Measurements from ENCODE around the gene PTGIR. TPM values are rescaled to one million over a fixed set of nuclear protein-coding genes. Genes with fewer than 3 reads are reported as not detected.

The PTGIR gene, protein sequence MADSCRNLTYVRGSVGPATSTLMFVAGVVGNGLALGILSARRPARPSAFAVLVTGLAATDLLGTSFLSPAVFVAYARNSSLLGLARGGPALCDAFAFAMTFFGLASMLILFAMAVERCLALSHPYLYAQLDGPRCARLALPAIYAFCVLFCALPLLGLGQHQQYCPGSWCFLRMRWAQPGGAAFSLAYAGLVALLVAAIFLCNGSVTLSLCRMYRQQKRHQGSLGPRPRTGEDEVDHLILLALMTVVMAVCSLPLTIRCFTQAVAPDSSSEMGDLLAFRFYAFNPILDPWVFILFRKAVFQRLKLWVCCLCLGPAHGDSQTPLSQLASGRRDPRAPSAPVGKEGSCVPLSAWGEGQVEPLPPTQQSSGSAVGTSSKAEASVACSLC
- total RNA-seq (2014; rRNA removed; shearing (Covaris generic)) = 0.14 and 0.18 TPM in 2 replicates

DNA sequence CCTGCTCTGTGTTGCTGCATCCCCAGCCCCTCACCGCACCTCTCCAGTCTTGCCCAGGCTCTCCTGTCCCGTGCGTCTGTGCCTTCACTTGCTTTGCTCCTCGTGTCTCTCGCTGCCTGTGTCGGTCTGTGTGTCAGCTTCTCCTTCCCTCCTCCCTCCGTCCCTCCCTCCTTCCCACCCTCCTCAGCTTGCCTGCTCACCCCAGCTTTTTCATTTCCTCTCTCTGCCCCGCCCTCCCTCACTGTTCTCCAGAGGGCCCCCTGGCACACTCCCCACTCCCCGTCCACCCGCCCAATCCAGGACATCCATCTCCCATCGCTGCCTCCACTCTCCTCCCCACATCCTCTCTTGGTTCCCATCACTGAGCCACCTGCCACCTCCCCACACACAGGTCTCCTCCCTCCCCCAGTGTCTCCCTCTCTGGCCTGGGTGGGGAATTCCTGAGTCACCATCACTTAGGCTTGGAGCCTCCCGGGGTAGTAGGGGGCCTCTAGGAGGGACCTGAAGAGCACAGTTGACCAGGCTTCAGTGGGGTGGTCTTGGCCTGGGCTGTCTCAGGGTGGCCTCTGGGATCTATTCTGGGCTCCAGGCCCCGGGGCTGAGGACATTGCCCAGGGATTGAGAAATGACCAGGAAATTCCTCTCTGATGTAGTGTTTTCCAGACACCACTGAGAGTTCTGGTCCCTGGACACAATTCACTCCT lies at the start of gene PTGIR:
PTGIR (minus strand) TSS at position 132 of the 704 bp plus-strand sequence. CDS start 864 bp downstream, outside the sequence.
- H3K4me3 ChIP-seq (ENCODE audit: insufficient read depth, low read depth, low read length) = no peak within 1 kb of the TSS
- no peaks in the 10 kb centered on the region for H3K36me3 ChIP-seq (replicated peaks; ENCODE audit: control insufficient read depth, insufficient read depth, low read length)
- DNase-seq = peak; percentile 79
- H3K27me3 ChIP-seq (ENCODE audit: control insufficient read depth, insufficient read depth, low read length) = no peaks in the 10 kb centered on the region

DNA sequence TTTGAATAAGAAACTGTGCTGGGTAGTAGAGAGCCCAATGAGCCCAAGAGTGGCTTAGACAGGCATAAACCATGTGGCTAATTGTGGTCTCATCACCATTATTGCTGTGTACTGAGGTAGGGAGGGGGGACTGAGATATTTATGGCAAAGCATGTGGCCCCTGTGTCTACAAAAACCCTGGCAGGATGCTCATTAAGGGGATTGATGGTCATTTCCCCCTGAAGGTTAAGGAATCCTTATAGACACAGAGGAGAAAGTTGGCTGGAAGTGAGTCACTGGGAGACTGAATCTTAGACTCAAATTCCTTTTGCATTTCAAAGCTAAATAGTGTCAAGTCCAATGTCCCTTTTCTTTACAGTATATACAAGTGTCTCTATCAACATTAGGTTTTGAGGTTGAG lies 45.9 kb upstream of the PTGIR start:
- no peaks in the 10 kb centered on the region for H3K27me3 ChIP-seq (ENCODE audit: control insufficient read depth, insufficient read depth, low read length)
- H3K4me3 ChIP-seq (ENCODE audit: insufficient read depth, low read depth, low read length) = no peak overlapping the region
- DNase-seq = no peak
- H3K36me3 ChIP-seq (replicated peaks; ENCODE audit: control insufficient read depth, insufficient read depth, low read length) = peaks cover 13% of the 10 kb centered on the region

DNA sequence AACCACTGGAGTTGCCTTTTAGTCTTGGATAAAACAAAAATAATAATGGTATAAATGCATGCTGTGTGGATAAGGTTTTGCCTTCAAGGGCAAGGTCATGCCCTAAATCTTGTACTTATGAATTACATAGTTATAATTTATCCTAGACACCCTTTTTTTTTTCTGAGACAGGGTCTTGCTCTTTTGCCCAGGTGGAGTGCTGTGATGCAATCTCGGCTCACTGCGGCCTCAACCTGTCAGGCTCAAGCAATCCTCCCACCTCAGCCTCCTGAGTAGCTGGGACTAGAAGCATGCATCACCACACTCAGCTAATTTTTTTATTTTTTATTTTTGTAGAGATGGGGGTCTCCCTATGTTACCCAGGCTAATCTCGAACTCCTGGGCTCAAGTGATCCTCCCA lies 43.8 kb upstream of the PTGIR start:
- peaks cover 3% of the 10 kb centered on the region for H3K36me3 ChIP-seq (replicated peaks; ENCODE audit: control insufficient read depth, insufficient read depth, low read length)
- H3K27me3 ChIP-seq (ENCODE audit: control insufficient read depth, insufficient read depth, low read length) = no peaks in the 10 kb centered on the region; the same call in 1 of the 2 replicates
- DNase-seq = no peak
- H3K4me3 ChIP-seq (ENCODE audit: insufficient read depth, low read depth, low read length) = no peak overlapping the region

DNA sequence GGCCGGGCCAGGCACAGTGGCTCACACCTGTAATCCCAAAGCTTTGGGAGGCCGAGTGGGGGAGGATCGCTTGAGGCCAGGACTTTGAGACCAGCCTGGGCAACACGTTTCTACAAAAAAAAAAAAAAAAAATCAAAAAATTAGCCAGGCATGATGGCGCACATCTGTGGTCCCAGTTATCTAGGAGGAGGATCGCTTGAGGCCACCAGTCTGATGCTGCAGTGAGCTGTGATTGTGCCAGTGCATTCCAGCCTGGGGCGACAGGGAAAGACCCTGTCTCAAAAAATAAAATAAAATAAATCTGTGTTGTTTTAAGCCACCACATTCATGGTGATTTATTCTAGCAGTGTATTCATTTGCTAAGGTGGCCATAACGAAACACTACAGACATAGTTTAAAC lies 40.2 kb upstream of the PTGIR start:
- H3K27me3 ChIP-seq (ENCODE audit: control insufficient read depth, insufficient read depth, low read length) = peaks cover 7% of the 10 kb centered on the region; the same call in 1 of the 2 replicates
- H3K4me3 ChIP-seq (ENCODE audit: insufficient read depth, low read depth, low read length) = no peak overlapping the region
- no peak for DNase-seq
- H3K36me3 ChIP-seq (replicated peaks; ENCODE audit: control insufficient read depth, insufficient read depth, low read length) = no peaks in the 10 kb centered on the region

DNA sequence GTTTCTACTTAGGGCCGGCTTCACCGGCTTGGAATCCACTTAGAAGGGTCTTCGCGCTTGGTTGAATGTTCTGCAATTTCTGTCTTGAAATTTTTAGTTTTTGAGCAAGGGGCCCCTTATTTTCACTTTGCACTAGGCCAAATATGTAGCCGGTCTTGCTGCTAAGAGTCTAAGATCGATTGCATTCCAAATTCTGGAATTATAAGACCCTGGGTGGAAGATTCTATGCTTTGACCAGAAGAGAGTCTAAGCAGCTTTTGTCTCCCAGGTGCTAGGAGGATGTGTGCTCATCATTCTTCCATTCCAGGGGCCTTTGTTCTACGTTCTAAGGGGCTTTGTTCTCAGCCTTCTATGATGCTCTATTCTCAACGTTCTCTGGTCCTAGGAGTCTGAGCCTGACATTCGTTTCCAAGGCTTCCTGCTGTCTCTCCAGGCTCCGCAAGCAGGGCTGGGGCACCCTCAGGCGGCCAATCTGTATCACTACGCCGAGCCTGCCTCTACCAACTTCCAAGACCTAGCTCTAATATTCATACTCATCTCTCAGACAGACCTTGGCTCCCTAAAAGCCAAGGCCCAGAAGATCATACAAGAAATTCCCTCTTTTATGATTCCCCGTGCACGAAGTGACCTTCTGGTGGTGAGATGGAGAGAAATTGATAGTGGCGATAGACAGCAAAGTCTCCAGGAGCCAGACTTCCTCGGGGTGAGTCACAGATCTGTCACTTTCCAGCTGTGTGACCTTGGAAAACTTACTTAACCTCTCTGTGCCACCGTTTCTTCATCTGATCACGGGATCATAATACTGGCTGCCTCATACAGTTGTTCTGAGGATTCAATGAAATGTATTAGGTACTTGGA lies 37.1 kb upstream of the PTGIR start:
- DNase-seq = peak; percentile 80
- H3K27me3 ChIP-seq (ENCODE audit: control insufficient read depth, insufficient read depth, low read length) = peaks cover 23% of the 10 kb centered on the region
- H3K4me3 ChIP-seq (ENCODE audit: insufficient read depth, low read depth, low read length) = peak overlapping the region; percentile 16; the same call in 1 of the 2 replicates
- no peaks in the 10 kb centered on the region for H3K36me3 ChIP-seq (replicated peaks; ENCODE audit: control insufficient read depth, insufficient read depth, low read length)

DNA sequence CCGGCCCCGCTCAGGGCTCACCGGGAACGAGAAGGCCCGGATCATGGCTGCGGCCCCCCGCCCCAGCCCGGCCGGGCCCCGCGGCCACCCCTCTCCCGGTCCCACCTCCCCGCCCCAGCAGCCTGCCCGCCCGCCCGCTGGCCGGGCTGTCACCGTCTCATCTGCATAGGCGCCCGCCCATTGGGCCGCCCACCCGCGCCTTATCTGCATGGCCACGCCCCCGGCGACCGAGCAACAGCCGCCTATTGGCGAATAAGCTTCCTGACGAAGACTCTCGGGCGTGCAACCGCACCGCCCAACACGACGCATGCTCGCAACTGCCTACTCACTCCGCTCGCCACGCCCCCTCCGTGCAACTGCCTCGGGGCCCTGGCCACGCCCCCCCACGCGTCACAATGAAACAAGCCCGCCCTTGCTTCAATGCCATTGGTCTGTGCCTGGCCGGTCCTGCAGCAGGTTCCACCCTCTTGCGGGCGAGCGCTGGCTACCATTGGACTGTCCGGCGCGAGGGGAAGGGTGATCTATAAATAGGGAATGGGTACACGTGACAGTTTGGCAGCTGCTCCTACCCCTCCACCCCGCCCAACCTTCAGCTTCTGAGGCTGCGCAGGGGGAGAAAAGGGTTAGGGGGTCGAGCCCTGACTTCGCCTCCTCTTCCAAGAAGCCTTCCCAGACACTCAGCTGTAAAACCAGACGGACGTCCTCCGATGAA lies 36.3 kb upstream of the PTGIR start, which contains the start of gene DACT3:
DACT3 (minus strand) TSS at position 163 of the 712 bp plus-strand sequence; CDS start at position 45, 118 bp downstream.
- peak; percentile 99 for DNase-seq
- no peaks in the 10 kb centered on the region for H3K36me3 ChIP-seq (replicated peaks; ENCODE audit: control insufficient read depth, insufficient read depth, low read length)
- peaks cover 23% of the 10 kb centered on the region for H3K27me3 ChIP-seq (ENCODE audit: control insufficient read depth, insufficient read depth, low read length)
- peak within 1 kb of the TSS; percentile 58 for H3K4me3 ChIP-seq (ENCODE audit: insufficient read depth, low read depth, low read length)

DNA sequence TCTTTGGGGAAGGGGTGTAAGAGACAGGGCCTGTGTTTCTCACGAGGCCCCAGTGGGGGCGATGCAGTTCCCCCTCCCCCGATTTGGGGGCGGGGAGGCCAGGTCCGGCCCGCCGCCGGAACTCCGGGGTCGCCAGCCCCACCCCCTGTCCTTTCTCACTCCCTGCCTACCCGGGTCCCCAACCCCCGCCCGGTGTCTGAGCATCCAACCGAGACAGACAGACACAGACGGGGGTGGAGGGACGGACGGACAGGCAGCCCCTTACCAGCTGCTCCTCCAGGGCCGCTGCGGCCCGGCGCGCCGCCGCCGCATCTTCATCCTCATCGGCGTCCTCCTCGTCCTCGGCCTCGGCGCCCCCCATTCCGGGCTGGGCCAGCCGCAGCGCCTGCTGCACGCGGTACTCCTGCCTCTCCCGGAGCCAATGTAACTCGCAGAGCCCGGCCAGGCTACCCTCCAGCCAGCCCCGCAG lies 35.7 kb upstream of the PTGIR start:
- Histone ChIP-seq H3K36me3 (replicated peaks; ENCODE audit: control insufficient read depth, insufficient read depth, low read length) (no peaks in the 10 kb centered on the region), H3K4me3 (ENCODE audit: insufficient read depth, low read depth, low read length) (peak overlapping the region; percentile 58), H3K27me3 (ENCODE audit: control insufficient read depth, insufficient read depth, low read length) (peaks cover 23% of the 10 kb centered on the region)
- peak; percentile 79 for DNase-seq

DNA sequence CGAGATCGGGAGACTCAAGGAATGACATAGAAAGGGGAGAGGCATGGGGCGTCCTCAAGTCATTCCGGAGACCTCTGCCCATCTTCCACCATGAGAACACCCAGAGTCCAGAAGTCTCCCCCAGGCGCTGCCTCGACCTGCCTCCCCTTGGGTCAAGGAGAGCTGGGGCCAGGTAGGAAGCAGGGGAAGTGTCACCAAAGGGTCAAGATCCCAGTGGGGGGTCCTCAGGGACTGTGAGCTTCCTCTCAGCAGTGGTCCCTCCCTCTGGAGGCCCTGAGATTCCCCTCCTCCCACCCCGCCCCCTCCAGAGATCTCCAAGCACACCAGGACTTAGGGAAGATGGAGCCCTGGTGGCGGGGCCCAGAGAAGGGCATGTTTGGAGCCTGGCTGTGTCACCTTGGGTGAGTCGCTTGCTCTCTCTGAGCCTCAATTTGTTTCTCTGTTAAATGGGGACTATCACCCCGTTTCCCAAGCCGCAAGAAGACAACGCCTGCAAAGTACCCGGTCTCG lies 35.2 kb upstream of the PTGIR start:
- Histone ChIP-seq H3K4me3 (ENCODE audit: insufficient read depth, low read depth, low read length) (peak overlapping the region; percentile 58; the same call in 1 of the 2 replicates), H3K27me3 (ENCODE audit: control insufficient read depth, insufficient read depth, low read length) (peaks cover 23% of the 10 kb centered on the region), H3K36me3 (replicated peaks; ENCODE audit: control insufficient read depth, insufficient read depth, low read length) (no peaks in the 10 kb centered on the region)
- peak; percentile 77 for DNase-seq

DNA sequence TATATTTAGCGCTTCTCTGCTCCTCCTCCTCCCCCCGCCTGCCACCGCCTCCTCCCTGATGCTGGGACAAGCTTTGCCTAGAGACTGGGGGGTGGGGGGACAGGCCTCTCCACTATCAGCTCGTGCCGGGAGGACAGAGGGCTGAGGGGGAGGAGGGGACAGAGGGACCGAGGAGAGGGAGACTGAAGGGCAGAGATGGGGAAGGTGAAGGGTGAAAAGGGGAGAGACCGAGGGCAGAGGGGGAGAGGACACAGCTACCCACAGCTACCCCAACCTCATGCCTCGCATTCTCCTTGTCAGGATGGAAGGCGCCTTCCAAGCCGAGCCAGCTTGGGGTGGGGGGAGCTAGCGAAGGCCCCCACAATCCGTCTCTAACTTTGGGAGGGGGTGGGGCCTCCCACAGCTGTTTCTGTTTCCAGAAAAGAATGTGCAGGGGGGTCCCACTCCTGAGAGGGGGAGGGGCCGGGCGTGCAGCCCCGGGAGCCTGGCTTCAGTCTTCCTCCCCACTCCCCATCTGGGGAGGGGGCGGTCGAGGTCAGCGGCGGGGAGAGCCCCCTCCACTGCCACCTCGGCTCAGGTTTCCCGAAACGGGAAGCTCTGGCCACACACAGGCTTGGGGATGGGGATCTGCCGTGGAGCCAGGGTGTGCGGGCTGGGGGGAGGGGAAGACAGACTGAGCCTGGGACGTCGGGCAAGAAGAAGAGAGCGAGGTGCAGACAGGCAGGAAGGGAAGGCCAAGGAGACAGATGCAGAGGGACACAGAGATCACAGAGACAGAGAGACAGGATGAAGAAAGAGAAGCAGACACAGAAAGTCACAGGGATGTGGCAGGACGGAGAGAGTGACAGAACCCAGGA lies 34.5 kb upstream of the PTGIR start:
- peak overlapping the region; percentile 58; the same call in 1 of the 2 replicates for H3K4me3 ChIP-seq (ENCODE audit: insufficient read depth, low read depth, low read length)
- no peaks in the 10 kb centered on the region for H3K36me3 ChIP-seq (replicated peaks; ENCODE audit: control insufficient read depth, insufficient read depth, low read length)
- peaks cover 23% of the 10 kb centered on the region for H3K27me3 ChIP-seq (ENCODE audit: control insufficient read depth, insufficient read depth, low read length)
- peak; percentile 88 for DNase-seq

DNA sequence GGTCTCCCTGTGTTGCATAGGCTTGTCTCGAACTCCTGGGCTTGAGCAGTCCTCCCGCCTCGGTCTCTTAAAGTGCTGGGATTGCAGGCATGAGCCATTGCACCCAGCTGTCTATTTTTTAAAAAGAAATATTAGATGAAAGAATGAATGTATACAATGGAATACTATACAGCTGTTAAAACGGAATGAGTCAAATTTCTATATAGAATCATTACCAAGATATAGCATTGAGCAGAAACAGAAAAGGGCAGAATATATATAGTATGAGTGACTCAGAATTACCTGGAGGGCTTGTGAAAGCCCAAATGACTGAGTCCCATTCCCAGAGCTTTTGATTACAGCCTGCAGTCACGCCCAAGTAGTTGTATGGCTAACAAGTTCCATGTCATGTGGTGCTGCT lies 31.7 kb upstream of the PTGIR start:
- DNase-seq = no peak
- H3K36me3 ChIP-seq (replicated peaks; ENCODE audit: control insufficient read depth, insufficient read depth, low read length) = no peaks in the 10 kb centered on the region
- no peak overlapping the region for H3K4me3 ChIP-seq (ENCODE audit: insufficient read depth, low read depth, low read length)
- H3K27me3 ChIP-seq (ENCODE audit: control insufficient read depth, insufficient read depth, low read length) = peaks cover 31% of the 10 kb centered on the region

DNA sequence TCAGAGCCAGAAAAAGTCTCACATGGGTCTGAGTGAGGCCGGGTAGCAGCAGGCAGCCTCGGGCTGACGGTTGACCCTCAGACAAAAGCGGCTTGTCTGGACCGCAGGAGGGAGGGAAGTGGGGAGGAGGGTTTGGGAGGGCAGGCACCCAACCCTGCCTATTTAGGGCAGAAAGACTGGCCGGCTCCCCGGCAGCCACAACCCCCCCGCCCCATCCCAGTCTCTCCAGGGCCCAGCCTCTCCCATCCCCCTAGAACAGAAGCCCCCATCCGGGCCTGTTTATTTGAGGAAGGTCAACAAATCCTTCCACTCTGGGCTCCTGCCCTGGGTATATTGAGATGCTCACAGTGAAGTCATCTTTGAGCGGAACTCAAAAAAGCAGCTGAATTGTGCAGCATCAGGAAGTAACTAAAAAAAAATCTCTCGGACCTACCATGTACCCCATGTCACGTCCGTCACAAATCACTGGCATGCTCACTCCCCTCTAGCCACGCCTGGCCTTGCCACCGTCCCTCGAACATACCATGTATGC lies 29.8 kb upstream of the PTGIR start:
- H3K27me3 ChIP-seq (ENCODE audit: control insufficient read depth, insufficient read depth, low read length) = peaks cover 32% of the 10 kb centered on the region
- no peak overlapping the region for H3K4me3 ChIP-seq (ENCODE audit: insufficient read depth, low read depth, low read length)

DNA sequence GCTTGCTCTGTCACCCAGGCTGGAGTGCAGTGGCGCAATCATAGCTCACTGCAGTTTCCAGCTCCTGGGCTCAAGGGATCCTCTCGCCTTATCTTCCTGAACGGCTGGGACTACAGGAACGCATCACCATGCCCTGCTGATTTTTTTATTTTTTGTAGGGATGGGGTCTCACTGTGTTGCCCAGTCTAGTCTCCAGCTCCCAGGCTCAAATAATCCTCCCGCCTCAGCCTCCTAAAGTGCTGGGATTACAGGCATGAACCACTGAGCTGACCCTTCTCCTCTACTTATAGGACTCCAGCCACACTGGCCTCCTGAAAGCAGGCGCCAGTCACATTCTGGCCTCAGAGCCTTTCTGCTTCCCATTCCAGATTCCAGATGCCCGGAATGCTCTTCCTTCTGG lies 25.6 kb upstream of the PTGIR start:
- no peak overlapping the region for H3K4me3 ChIP-seq (ENCODE audit: insufficient read depth, low read depth, low read length)
- no peaks in the 10 kb centered on the region for H3K36me3 ChIP-seq (replicated peaks; ENCODE audit: control insufficient read depth, insufficient read depth, low read length)
- H3K27me3 ChIP-seq (ENCODE audit: control insufficient read depth, insufficient read depth, low read length) = peaks cover 59% of the 10 kb centered on the region
- no peak for DNase-seq

More for the DNA sequence above, 29.8 kb upstream of the PTGIR start:
- peak; percentile 82 for DNase-seq
- H3K36me3 ChIP-seq (replicated peaks; ENCODE audit: control insufficient read depth, insufficient read depth, low read length) = no peaks in the 10 kb centered on the region

All from H7 (cell line).